SH-SY5Y (cell line): ENCODE data around the gene KCNV2.

Source experiments
- GATA2 ChIP-seq: IDR thresholded peaks from 2 replicates; pipeline ENCODE4 v1.6.1; 2011; ENCODE audit warnings: mild to moderate bottlenecking, low read depth, low read length
- GATA3 ChIP-seq: IDR thresholded peaks from 2 replicates; pipeline ENCODE4 v1.6.1; 2011; ENCODE audit warnings: low read depth, mild to moderate bottlenecking, low read length, moderate library complexity

DNA sequence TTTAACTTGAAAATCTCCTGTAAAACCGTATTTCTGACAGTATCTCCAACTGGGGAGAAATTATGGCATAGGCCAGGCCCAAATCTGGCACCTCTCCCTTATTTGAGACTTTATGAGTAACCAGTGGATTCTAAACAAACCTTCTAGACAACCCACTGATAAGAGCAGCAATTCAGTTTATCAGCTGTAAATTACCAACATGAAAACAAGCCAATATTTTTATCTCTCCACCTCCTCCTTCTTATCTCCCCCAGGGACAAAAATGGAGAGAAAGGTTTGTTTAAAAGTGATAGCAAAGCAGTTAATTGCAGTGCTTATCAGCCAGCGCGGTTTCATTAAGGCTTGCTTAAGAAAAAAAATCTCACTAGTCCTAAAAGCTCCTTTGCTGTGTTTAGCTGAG lies 53.8 kb downstream of the KCNV2 start:
- TF ChIP-seq GATA3: no peak
- peak; percentile 75 for TF ChIP-seq GATA2
